Measurements from ENCODE around the gene ATF3.

DNA sequence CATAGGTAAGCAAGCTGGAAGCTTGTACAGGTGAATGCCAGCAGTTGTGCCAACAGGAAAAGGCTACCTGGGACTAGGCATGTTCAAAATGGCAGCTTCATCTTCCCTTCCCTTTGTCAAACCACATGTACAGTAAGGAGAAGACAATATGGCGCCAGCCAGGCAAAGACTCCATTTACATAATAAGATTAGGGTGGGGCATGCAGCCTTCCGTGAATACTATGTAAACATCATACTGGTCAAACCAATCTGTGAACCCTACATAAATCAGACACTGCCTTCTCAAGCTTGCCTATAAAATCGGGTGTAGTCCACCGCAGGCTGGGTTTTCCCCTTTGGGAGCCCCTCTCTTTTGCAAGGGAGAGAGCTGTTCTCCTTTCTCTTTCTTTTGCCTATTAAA is 24.6 kb downstream of the ATF3 start:
- TF ChIP-seq, protein P1, sequence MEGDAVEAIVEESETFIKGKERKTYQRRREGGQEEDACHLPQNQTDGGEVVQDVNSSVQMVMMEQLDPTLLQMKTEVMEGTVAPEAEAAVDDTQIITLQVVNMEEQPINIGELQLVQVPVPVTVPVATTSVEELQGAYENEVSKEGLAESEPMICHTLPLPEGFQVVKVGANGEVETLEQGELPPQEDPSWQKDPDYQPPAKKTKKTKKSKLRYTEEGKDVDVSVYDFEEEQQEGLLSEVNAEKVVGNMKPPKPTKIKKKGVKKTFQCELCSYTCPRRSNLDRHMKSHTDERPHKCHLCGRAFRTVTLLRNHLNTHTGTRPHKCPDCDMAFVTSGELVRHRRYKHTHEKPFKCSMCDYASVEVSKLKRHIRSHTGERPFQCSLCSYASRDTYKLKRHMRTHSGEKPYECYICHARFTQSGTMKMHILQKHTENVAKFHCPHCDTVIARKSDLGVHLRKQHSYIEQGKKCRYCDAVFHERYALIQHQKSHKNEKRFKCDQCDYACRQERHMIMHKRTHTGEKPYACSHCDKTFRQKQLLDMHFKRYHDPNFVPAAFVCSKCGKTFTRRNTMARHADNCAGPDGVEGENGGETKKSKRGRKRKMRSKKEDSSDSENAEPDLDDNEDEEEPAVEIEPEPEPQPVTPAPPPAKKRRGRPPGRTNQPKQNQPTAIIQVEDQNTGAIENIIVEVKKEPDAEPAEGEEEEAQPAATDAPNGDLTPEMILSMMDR (IDR thresholded peaks at IDR 0.05; ENCODE audit: low read depth, low read length, poor library complexity, severe bottlenecking) = no peak
- no peak for TF ChIP-seq EZH2phosphoT487 (IDR thresholded peaks at IDR 0.05; ENCODE audit: borderline replicate concordance, low read length)
